A172 (cell line): ENCODE results near the gene GALNT7. TPM values are rescaled to one million over a fixed set of nuclear protein-coding genes. Genes with fewer than 3 reads are reported as not detected.

Source experiments
- DNase-seq: peaks from one replicate; pipeline ENCODE4 v3.0.0-alpha.2; 2015; ENCODE audit warnings: low spot score
- total RNA-seq: library from RNA; depleted of rRNA; stranded (reverse); fragments of >200 nt; shearing (Covaris generic); gene quantifications from 2 replicates; pipeline ENCODE4 v1.2.3, GENCODE V29; 2014

Gene GALNT7
- total RNA-seq, 1 experiment from 2014 or later, result 43.2 TPM

DNA sequence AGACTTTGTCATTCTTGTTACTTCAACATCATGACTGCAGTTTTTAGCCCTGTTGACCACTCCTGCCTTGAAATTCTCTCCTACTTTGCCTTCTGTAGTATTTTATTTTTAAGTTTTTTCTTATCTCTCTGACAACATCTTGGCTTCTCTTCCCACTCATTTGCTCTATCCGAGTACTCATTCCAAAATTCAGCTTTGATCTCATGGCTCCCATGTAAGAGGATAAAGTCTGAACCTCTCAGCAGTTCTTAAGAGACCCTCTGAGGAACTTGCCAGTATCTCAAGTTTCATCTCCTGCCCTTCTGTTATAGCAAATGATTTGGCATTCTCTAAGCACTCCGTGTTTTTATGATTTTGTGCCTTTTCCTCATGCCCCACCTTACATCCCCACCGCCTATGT lies 67.7 kb downstream of the GALNT7 start:
- no peak for DNase-seq

DNA sequence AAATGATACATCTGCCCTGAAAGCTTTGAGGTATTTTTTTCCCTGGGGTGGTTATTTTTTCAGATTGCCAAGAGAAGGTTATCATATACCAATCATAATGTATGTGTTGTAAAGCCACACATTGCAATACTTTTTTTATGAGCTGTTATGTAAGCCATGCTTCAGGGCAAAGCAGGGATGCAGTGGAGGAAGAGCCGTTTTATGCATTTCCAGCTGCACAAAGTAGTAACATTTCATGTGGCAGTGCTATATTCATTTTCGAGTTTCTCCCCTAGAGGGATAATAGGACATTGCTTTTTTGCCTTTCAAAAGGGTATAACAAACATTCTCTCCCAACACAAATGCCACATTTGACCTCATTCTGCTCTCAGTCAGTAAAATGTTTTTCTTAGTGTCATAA lies 68.5 kb downstream of the GALNT7 start:
- no peak for DNase-seq

DNA sequence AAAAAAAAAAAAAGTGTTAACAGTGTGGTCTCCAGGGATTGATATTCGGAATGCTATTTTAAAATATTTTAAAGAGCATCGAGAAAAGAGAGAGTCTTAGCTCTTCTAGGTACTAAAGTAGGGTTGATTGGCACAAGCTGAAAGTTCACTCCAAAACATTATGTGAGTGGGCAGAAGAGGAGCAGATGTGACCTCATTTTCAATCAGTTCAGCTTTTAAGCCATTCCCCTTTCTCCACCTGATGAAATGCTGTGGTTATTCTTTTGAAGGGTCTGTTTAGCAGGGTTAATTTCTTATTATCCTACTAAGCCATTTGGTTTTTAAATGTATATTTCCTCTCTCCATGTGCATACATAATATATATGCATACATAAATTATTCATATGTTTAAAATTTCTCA lies 69.2 kb downstream of the GALNT7 start:
- DNase-seq, result no peak

DNA sequence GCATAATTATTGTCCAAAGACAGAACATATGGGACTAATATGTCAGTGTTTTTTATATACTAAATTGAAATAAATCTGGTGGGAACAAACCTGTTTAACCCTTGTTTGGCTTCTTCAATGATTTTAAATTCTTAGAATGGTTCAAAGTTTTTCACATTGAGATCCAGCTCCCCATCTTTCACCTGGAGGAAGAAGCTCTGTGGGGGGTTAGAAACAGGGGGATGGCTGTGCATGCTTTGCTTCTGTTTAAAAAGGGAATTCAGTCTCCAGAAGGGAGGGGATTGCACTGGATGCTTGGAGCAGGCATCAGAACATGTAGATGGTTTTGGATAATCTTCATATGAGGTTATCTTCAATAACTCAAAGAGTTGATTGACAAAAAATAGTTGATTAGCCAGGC lies 72.1 kb downstream of the GALNT7 start:
- no peak for DNase-seq

DNA sequence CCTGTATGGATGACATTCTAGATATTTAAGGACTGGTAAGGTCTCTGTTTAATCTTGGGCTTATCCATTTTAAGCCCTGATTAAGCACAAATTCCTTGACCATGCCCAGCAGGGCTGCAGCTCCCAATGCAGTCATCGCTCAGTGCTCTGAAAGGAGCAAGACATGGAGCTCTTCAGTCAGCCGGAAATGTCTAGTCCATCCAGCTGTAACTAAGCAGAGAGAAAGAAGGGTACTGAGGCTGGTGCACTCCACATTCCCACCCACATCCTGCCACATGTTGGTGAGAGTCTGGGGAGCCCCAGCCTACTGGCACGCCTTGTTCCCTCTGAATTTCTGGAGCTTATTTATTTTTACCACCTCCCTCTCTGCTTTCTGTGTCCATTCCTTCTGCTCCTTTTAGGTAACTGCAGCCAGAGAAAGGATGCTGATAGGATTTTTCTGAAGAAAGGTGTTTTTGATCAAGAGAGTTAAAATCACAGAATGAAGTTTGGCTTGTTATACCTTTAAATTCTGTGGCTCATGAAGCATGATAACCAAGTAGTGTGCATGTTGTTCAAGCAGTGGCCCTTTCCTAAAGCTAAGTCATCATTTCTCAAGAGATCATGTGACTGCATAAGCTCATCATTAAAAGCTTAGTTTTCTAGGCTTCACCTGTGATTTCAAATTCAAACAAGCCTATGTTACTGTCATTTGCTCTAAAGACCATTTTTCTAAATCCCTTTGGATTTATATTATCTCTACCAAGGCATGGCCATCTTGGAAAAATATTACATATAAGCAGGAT lies 74.0 kb downstream of the GALNT7 start:
- no peak for DNase-seq

DNA sequence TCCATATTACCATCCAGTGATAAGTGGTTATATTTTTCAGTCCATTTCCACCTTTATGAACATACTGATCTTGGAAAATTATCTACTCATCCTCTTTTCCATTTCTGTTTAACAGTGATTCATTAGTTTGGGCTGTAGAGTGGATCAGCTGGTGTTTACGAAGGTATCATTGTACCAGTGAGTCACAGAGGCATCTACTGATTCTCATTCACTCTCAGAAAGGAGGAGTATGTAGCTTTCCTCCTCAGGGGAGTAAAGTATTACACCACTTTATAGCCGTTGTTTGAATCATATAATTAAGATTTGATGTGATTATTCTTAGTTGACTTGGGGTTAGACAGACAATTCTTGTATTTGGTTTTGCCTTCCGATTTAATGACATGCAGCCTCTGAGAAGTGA lies 74.7 kb downstream of the GALNT7 start:
- peak; percentile 70 for DNase-seq

DNA sequence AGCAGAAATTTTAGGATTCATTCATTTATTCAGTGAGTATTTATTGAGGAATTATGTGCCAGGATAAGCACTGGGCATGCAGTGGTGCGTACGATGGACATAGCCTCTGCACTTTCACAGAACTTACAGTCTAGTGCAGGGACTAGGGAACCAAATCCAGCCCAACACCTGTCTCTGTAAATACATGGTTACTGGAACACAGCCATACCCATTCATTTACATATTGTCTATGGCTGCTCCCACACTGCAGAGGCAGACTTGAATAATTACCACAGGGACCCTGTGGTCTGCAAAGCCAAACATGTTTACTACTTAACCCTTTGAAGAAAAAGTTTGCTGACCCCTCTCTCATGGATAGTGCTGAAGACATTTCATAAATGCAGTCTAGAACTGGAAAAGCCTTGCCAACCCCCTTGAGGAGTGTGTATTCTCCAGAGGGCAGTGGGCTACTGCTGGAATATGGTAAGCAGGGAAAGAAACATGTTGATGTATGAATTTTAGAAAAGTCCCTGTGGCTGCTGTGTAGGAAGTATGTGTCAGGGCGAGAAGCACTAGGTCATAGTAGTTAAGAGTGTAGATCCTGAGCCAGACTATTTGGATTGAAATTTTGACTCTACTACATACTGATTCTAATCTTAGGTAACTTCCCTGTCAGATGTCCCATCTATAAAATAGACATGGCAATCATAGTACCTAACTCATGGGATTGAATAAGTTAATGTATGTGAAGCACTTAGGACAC lies 75.5 kb downstream of the GALNT7 start:
- no peak for DNase-seq

DNA sequence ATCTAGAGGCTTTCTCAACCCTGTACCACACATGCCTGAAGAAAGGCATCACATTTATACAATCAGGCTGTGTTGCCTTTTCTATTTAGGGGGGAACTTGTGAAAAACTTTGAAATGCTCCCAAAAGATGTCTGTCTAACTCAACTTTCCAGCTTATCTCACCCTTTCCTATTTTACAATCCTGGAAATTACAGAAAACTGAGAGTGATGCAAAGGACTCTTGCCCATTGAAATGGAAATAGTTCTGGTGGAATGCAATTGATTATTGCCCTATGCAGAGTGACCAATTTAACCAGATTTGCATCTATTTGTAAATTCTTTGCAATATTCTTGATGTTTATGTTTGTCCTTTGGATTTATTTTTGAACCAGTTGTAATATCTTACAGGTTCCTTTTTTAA lies 77.3 kb downstream of the GALNT7 start:
- DNase-seq, result no peak

DNA sequence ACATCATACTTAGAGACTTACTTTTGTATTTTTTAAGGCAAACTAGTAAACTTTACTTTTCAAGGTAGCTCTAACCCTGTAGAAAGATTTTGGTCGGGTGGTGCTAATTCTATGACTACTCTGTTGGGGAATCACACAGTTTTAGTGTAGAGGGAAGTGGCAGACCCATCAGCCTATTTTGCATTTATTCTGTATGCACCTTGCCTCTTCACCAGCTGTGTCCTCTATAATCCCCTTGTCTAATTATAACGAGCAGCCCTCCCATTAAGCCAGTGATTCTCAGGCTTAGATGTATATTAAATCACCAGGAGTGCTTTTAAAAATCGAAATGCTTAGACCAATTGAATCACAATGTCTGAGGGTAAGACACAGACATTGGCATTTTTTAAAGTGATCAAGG lies 78.1 kb downstream of the GALNT7 start:
- DNase-seq, result no peak

DNA sequence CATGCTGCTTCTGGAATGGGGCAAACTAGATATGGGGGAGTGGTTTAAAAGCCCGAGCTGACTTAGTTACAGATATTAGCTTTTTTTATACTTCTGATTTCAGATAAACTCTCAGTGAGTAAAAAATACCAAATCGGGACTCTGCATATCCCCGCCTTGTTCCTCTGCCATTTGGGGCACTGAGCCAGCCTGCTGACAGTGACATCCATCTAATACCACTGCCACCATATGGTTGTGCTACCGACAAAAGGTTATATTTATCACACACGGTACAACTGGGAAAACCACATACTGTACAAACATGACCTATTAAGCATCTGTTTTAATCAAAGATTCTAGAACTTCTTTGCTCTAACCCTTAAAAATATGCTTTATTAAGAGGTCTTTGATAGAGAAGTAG lies 78.7 kb downstream of the GALNT7 start:
- DNase-seq, result no peak

DNA sequence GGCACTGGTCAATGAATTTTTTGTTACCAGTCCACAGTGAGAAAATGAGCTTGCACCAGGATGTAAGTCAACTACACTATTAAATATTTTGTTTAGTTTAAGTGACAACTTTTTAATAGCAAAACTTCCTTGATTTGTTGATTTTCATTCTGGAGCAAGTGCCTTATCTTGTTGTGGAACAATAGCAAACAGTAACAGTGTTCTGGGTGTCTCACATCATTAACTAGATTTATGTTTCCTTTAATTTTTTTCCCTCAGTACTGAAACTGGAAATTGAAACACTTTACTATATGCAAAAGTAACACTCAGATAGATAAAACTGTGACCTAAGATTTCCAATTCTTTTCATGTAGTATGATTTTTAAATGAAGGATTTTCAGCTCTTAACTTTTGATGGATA lies 80.1 kb downstream of the GALNT7 start:
- DNase-seq, result no peak

DNA sequence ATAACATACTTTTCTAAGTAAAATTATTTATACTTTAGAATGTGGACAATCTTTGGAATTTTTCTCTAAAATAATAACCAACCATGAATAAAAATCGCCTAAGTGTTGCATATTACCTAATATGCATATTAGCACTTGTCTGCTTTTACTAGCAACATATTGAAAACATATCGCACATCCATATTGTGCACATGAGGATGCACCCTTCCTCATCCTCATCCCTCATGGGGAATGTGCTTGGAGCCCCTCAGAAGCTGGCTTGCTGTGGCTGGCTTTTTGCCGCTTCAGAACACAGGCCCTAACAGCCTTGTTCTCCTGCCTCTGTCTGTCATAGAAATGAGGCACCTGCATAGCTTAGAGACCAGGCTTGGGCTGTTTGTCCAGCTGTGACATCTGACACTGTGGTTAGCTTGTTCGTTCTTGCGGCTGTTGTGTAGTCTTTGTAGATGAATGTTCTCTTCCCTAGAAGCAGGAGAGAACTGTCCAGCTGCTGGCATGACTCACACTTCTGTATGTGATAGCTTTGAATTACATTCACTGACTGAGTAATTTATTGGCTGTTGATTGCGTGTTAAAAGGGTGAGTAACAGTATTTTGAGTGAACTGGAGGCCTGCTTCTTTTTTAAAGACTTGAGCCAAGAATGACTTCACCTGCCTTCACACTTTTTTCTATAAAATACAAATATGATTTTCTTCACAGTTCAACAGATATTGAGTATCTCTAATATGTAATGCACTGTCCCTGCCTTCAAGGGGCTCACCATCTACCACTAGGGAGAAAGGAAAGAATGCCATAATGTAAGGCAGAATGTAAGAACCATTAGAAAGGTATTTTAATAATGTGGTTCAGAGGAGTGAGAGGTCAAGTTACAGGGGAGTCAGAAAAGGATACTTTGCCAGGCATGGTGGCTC lies 83.7 kb downstream of the GALNT7 start:
- peak; percentile 99 for DNase-seq

DNA sequence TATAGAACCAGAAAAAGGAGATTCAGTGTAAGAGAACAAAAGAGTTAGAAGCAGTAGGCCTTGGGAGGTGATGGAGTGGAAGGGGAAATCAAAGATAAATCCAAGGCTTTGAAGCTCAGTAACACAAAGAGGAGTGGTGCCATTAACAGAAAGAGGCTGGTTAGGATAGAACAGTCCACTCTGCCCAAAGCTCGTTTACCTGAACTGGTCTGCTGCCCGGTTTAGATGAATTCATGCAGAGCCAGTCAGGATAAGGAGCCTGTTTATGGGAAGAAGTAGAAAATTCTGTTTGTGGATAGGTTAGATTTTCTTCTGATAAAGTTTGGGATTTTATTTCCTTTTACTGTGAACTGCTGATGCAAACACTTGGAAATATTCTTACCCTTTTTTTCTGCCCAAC lies 85.0 kb downstream of the GALNT7 start:
- DNase-seq, result no peak

DNA sequence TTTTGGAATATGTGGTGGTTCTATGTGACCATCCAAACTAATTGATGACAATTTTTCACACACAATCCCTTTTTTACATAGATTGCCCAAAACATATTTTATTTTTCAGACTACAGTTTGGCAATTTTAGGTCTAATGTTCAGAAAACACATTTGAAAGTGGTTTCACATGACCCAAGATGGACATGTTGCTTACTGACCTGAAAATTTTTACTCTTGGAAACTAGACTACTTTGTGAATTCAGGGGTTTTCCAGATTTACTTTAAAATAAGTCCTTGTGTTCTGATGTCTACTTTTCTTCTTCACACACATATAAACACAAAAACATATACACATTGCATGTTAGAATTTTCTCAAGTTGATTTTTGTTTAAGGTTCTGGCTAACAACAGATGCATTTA lies 86.0 kb downstream of the GALNT7 start:
- DNase-seq, result no peak

DNA sequence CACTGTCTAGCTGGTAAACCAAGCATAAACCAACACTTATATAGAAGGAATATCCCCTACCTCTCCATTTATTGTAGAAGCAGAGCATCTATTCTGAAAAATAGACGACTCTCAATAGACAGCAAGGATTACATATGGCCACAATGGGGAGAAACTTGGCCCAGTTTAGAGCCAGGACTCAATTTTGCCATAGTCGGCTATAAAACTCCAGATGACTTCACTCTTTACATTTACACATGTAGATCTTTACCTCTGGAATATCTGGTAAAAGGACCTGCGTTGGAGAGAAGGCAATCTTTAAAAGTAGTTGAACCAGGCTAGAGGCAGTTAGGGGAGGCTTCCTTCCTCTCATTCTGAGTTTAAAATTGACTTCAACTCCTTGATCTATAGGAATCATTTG lies 88.2 kb downstream of the GALNT7 start:
- no peak for DNase-seq

DNA sequence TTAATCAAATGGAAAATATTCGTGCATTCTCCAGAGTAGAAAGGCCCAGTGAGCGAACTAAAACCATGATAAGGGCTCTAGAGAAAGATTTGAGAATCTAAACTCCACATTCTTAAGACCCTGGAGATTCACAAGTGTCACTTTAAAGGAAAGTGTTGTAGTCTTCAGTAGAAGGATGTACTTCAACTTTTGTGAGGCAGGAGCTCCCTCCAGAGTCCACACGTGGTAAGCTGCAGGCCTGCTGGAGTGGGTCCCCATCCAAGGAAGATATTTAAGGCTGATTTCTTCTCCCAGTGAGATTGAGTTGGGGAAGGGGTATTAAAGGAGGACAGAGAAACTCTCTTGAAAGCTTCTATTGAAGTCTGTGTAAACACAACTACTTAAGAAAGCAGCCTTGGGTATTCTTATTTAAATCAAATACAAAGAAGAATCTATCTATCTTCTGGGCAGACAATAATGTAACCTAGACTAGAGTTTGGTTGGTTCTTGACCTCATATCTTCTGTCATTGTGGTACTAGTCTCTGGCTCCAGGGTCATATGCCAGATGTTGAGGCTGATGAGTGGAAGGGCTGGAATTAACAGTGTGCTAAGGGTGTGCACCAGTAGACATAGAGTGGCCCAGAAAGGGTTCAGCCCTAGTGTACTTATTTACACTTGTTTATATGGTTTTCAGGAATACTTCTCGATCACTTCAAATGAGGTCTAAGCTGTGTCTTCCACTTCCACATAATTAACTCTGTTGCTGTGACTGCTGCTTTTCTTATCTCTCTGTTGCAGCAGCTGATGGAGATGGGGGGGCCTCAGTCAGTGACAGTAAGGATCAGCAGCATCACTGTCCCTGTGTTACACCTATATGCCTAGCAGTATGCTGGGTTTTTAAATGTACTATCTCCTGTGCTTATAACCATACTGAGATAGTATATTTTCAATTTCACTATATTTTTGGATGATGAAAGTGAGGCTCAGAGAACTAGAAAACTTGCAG lies 89.4 kb downstream of the GALNT7 start:
- DNase-seq, result peak; percentile 47

DNA sequence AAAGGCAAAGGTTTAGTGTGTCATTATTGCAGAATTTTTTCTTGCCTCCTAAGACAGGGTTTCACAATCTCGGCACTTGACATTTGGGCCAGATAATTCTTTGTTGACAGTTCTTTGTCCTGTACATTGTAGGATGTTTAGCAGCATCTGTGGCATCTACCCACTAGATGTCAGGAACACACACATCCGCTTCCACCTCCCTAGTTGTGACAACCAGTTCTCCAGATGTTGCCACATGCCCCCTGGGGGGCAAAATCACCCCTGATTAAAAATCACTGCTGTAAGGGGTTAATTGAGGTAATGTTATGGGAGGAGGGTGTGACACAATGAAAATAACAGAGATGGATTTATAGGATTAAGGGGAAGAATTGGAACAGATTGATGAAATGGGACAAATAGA lies 90.3 kb downstream of the GALNT7 start:
- no peak for DNase-seq

DNA sequence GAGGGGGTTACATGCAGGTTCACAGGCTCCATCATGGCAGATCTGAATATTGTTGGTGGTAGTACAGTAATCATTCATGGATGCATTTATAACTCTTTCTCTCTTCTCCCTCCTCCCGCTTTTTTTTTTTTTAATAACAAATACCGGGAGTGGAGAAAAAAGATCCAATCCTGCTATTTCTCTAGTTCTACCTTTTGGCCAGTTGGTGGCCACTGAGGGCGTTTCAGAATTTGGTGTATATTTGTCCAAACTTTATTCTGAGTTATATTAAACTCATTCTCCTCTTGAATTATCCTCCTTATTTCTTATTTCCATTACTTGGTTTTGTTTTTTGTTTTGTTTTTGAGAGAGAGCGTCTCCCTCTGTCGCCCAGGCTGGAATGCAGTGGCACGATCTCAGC lies 90.7 kb downstream of the GALNT7 start:
- DNase-seq, result no peak

DNA sequence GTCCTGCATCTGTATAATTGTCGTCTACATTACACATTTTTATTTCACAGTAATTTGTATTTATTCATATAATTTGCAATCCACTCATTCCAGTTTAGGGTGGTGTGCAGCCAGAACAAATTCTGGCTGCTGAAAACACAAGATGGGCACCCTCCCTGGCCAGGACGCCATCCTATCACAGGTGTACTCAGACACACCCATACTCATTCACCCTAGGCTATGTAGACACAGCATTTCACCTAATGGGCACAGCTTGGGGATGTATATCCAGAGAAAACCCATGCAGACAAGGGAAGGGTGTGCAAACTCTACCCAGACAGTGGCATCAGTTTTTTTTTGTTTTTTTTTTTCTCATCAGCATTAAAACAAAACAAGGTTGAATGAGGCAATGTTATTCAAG lies 92.4 kb downstream of the GALNT7 start:
- DNase-seq, result no peak

DNA sequence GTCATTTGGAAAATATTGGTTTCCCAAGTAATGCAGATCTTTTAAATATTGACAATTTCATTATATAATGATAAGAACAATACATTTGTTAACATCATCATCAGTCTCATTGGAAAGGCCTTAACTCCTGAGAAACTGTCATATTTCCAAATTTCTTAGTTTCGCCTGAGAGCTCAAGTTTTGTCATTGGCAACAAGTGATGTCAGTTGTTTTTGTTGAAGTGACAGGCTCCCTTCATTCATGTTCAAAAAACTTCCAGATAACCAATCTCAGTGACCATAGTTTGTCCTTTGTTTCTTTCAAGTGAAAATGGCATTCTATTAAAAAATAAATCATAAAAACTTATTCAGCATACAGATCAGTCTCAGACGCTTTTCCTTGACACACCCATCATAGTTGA lies 93.8 kb downstream of the GALNT7 start:
- DNase-seq, result no peak

DNA sequence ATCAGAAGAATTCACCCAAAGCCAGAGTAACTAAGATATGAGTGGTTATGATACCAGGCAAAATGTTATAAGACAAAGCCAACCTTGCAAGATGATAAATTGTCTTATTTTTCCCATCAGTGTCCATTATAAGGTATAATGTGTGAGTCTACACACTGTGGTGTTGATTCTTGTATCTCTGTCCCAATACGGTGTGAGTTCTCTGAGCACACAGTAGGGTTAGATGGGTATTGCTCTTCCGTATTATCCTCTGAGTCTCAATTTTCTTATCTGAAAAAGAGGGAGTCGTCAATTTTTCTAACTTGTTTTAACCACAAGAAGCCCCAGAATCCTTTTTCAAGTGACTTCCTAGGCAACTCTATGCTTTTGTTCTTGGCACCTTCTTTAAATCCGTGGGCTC lies 95.6 kb downstream of the GALNT7 start:
- no peak for DNase-seq
